Measurements from ENCODE around the gene HDAC4.

GRCh38 chr2:239436076-239436475, 35.3 kb upstream of the HDAC4 start:
- TF ChIP-seq POLR2AphosphoS5 (IDR thresholded peaks at IDR 0.05; ENCODE audit: low read depth, low read length) (no peak), CTCF (IDR thresholded peaks at IDR 0.05) (no peak), SIN3A (IDR thresholded peaks at IDR 0.05; ENCODE audit: borderline replicate concordance, insufficient read depth, low read depth, low read length) (no peak), REST (IDR thresholded peaks at IDR 0.05; ENCODE audit: insufficient read depth in 1 of 2, low read depth in 2 of 2, low read length in 1 of 2) (no peak), TCF7L2 (IDR thresholded peaks at IDR 0.05; ENCODE audit: low read depth, low read length) (no peak)
